ENCODE measurements around the gene TLL1.

GRCh38 chr4:165877286-165877685 is 4.2 kb downstream of the TLL1 start:
- TF ChIP-seq POLR2A (IDR thresholded peaks at IDR 0.05; ENCODE audit: extremely low read depth, insufficient read length): no peak
- no peak for TF ChIP-seq CTCF (IDR thresholded peaks at IDR 0.05; ENCODE audit: low read depth, low read length)
